ENCODE data around the gene CHMP2B.
A peak's percentile ranks its signal among the peaks of the same experiment; 100 is the strongest.

CHMP2B gene

GRCh38 chr3:87227104-87227834 lies at the start of gene CHMP2B:
Gene CHMP2B, plus strand, starts transcription at chr3:87227309. Its CDS starts 214 bp downstream, at chr3:87227523.
- peak; percentile 78 for DNase-seq

GRCh38 chr3:87179642-87180041 lies 47.5 kb upstream of the CHMP2B start:
- no peak for DNase-seq

- no peak for DNase-seq
Measured at GRCh38 chr3:87181551-87181950, 45.6 kb upstream of the CHMP2B start.

- no peak for DNase-seq
Measured at GRCh38 chr3:87182023-87182422, 45.1 kb upstream of the CHMP2B start.

- DNase-seq: no peak
Measured at GRCh38 chr3:87186608-87187159, 40.4 kb upstream of the CHMP2B start.

GRCh38 chr3:87191175-87191574 lies 35.9 kb upstream of the CHMP2B start:
- DNase-seq: no peak

GRCh38 chr3:87191641-87192040 lies 35.5 kb upstream of the CHMP2B start:
- no peak for DNase-seq

GRCh38 chr3:87196879-87197278 lies 30.2 kb upstream of the CHMP2B start:
- DNase-seq: no peak

GRCh38 chr3:87197531-87197930 lies 29.6 kb upstream of the CHMP2B start:
- DNase-seq: no peak

- no peak for DNase-seq
Measured at GRCh38 chr3:87198774-87199173, 28.3 kb upstream of the CHMP2B start.

- no peak for DNase-seq
Measured at GRCh38 chr3:87199628-87200027, 27.5 kb upstream of the CHMP2B start.

- no peak for DNase-seq
Measured at GRCh38 chr3:87200060-87200647, 27.0 kb upstream of the CHMP2B start.

GRCh38 chr3:87201727-87202126 lies 25.4 kb upstream of the CHMP2B start:
- DNase-seq: no peak

- no peak for DNase-seq
Measured at GRCh38 chr3:87203809-87204208, 23.3 kb upstream of the CHMP2B start.

GRCh38 chr3:87206070-87206469 lies 21.0 kb upstream of the CHMP2B start:
- no peak for DNase-seq

GRCh38 chr3:87206635-87207034 lies 20.5 kb upstream of the CHMP2B start:
- no peak for DNase-seq

- DNase-seq: no peak
Measured at GRCh38 chr3:87207460-87207859, 19.6 kb upstream of the CHMP2B start.

- DNase-seq: no peak
Measured at GRCh38 chr3:87209111-87209510, 18.0 kb upstream of the CHMP2B start.

GRCh38 chr3:87218560-87218959 lies 8.5 kb upstream of the CHMP2B start:
- no peak for DNase-seq

- no peak for DNase-seq
Measured at GRCh38 chr3:87219611-87220010, 7.5 kb upstream of the CHMP2B start.

GRCh38 chr3:87225659-87226058 lies 1.4 kb upstream of the CHMP2B start:
- DNase-seq: no peak

GRCh38 chr3:87227835-87228144 lies 681 bp downstream of the CHMP2B start:
- DNase-seq: no peak

GRCh38 chr3:87228316-87228715 lies 1.2 kb downstream of the CHMP2B start:
- DNase-seq: no peak

GRCh38 chr3:87229113-87229512 lies 2.0 kb downstream of the CHMP2B start:
- no peak for DNase-seq

GRCh38 chr3:87233805-87234204 lies 6.7 kb downstream of the CHMP2B start:
- no peak for DNase-seq
